CD4-positive, CD25-positive, alpha-beta regulatory T cell (primary cell): ENCODE data around the gene ZNF8. TPM values are rescaled to one million over a fixed set of nuclear protein-coding genes. Genes with fewer than 3 reads are reported as not detected.

ENCODE experiments used
- ATAC-seq, 2 donors: fragments of 150-1000 bp; cut with Tn5 transposase; one replicate each; pipeline ENCODE4 v1.10.0; 2021; ENCODE audit warnings: low read depth in 2 of 2, moderate number of reproducible peaks in 2 of 2, moderate library complexity in 1 of 2
- DNase-seq, 3 donors: peaks; one replicate each; pipeline versions ENCODE4 v3.0.0 to v3.0.0-alpha.2; 2012 to 2022; ENCODE audit warnings: mixed read lengths in 1 of 3
- H3K27ac ChIP-seq: one replicate; pipeline ENCODE4 v1.7.0; 2013; ENCODE audit warnings: mild to moderate bottlenecking, low read length; ENCODE audit not compliant: insufficient read depth, poor library complexity, severe bottlenecking
- H3K27me3 ChIP-seq: one replicate; pipeline ENCODE4 v1.7.0; 2013; ENCODE audit warnings: low read length; ENCODE audit not compliant: control insufficient read depth, insufficient read depth
- H3K36me3 ChIP-seq: one replicate; pipeline ENCODE4 v1.7.0; 2013; ENCODE audit warnings: mild to moderate bottlenecking, low read length, moderate library complexity; ENCODE audit not compliant: control insufficient read depth, insufficient read depth
- H3K4me1 ChIP-seq: 2 replicates; pipeline ENCODE4 v1.7.0; 2013; ENCODE audit warnings: mild to moderate bottlenecking, low read length; ENCODE audit not compliant: insufficient read depth, control insufficient read depth, poor library complexity, severe bottlenecking
- H3K4me3 ChIP-seq: one replicate; pipeline ENCODE4 v1.7.0; 2013; ENCODE audit warnings: low read depth, mild to moderate bottlenecking, low read length, moderate library complexity
- H3K9me3 ChIP-seq, 2 experiments: 1 replicate in 1 of 2; 2 replicates in 1 of 2; pipeline ENCODE4 v1.7.0; 2013; ENCODE audit warnings: low read length in 2 of 2, mild to moderate bottlenecking in 1 of 2, moderate library complexity in 1 of 2; ENCODE audit not compliant: control insufficient read depth in 2 of 2
- H3K27ac Mint-ChIP-seq, 3 donors: one replicate each; pipeline ENCODE4 v1.8.0; 2020 to 2022; ENCODE audit warnings: mild to moderate bottlenecking in 3 of 3, mixed read lengths in 3 of 3, moderate library complexity in 2 of 3
- H3K27me3 Mint-ChIP-seq: one replicate; pipeline ENCODE4 v1.8.0; 2022; ENCODE audit warnings: mild to moderate bottlenecking, mixed read lengths
- H3K36me3 Mint-ChIP-seq: one replicate; pipeline ENCODE4 v1.8.0; 2020; ENCODE audit warnings: mixed read lengths
- H3K4me1 Mint-ChIP-seq, 4 donors: one replicate each; pipeline ENCODE4 v1.8.0; 2020 to 2022; ENCODE audit warnings: mixed read lengths in 4 of 4, mild to moderate bottlenecking in 1 of 4
- H3K4me3 Mint-ChIP-seq, 4 donors: one replicate each; pipeline ENCODE4 v1.8.0; 2020 to 2022; ENCODE audit warnings: mild to moderate bottlenecking in 4 of 4, mixed read lengths in 4 of 4, moderate library complexity in 3 of 4
- H3K9me3 Mint-ChIP-seq, 7 donors: one replicate each; pipeline ENCODE4 v1.8.0; 2020 to 2022; ENCODE audit warnings: mixed read lengths in 7 of 7, mild to moderate bottlenecking in 3 of 7, moderate library complexity in 2 of 7
- polyA plus RNA-seq, 4 donors: library from polyadenylated mRNA; unstranded; fragments of 300-500 nt; fragmentation: Illumina TruSeq; gene quantifications; one replicate each; pipeline ENCODE4 v1.2.3, GENCODE V29; 2021
- total RNA-seq: library from RNA; stranded (reverse); gene quantifications from one replicate; pipeline ENCODE4 v1.2.3, GENCODE V29; 2022

ZNF8 gene
- total and polyA plus RNA-seq, 5 donors from 2014 or later = 0.33 to 6.7 (median 0.71) TPM

- peak overlapping the region; percentile 38 for H3K4me3 ChIP-seq
- Mint-ChIP-seq H3K27me3 (no peaks in the 10 kb centered on the region), H3K36me3 (peaks cover 48% of the 10 kb centered on the region), H3K27ac (peak overlapping the region in 1 of 3 donors; percentile 14), H3K4me1 (no peaks in the 10 kb centered on the region), H3K9me3 (peaks cover 0 to 85% (median 11%) of the 10 kb centered on the region in 7 donors), H3K4me3 (no peak overlapping the region)
- no peaks in the 10 kb centered on the region for H3K4me1 ChIP-seq
- H3K36me3 ChIP-seq = peaks cover 49% of the 10 kb centered on the region
- ATAC-seq (no peak), DNase-seq (no peak)
- no peak overlapping the region for H3K27ac ChIP-seq
- no peaks in the 10 kb centered on the region for H3K27me3 ChIP-seq
- peaks cover 76 to 98% of the 10 kb centered on the region in 2 experiments for H3K9me3 ChIP-seq
These were observed 17.2 kb upstream of the ZNF8 start for GRCh38 chr19:58261600-58261967.

- Mint-ChIP-seq H3K9me3 (peaks cover 0 to 84% (median 11%) of the 10 kb centered on the region in 7 donors), H3K27ac (no peak overlapping the region), H3K36me3 (peaks cover 46% of the 10 kb centered on the region), H3K4me1 (no peaks in the 10 kb centered on the region), H3K4me3 (peak overlapping the region in 2 of 4 donors; percentile 33 to 43), H3K27me3 (no peaks in the 10 kb centered on the region)
- no peaks in the 10 kb centered on the region for H3K27me3 ChIP-seq
- peaks cover 77 to 99% of the 10 kb centered on the region in 2 experiments for H3K9me3 ChIP-seq
- ATAC-seq (no peak), DNase-seq (no peak)
- H3K36me3 ChIP-seq = peaks cover 49% of the 10 kb centered on the region
- H3K4me3 ChIP-seq = peak overlapping the region; percentile 38
- H3K27ac ChIP-seq = no peak overlapping the region
- no peaks in the 10 kb centered on the region for H3K4me1 ChIP-seq
These were observed 16.5 kb upstream of the ZNF8 start for GRCh38 chr19:58261968-58262921.

GRCh38 chr19:58262922-58263296, 15.8 kb upstream of the ZNF8 start:
- H3K4me1 ChIP-seq = no peaks in the 10 kb centered on the region
- ATAC-seq = no peak
- H3K27me3 Mint-ChIP-seq = no peaks in the 10 kb centered on the region
- H3K27ac Mint-ChIP-seq = no peak overlapping the region
- no peaks in the 10 kb centered on the region for H3K4me1 Mint-ChIP-seq
- peak overlapping the region; percentile 26 for H3K4me3 ChIP-seq
- peaks cover 40% of the 10 kb centered on the region for H3K36me3 Mint-ChIP-seq
- DNase-seq = no peak
- peaks cover 0 to 77% (median 11%) of the 10 kb centered on the region in 7 donors for H3K9me3 Mint-ChIP-seq
- H3K9me3 ChIP-seq = peaks cover 70 to 96% of the 10 kb centered on the region in 2 experiments
- peak overlapping the region in 1 of 4 donors; percentile 15 for H3K4me3 Mint-ChIP-seq
- peaks cover 46% of the 10 kb centered on the region for H3K36me3 ChIP-seq
- no peak overlapping the region for H3K27ac ChIP-seq
- no peaks in the 10 kb centered on the region for H3K27me3 ChIP-seq

DNA sequence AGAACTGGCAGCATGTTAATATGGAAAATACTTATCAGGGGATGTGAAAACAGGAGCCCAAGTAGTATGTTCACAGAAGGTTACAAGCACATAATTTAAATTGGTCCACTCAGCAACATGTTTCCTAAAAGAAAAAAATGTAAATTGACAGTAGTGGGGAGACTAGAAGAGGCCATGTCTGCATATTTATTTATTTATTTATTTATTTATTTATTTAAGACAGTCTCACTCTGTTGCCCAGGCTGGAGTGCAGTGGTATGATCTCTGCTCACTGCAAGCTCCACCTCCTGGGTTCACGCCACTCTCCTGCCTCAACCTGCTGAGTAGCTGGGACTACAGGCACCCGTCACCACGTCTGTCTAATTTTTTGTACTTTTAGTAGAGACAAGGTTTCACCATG, 13.7 kb upstream of the ZNF8 start:
- no peak overlapping the region for H3K27ac ChIP-seq
- H3K9me3 ChIP-seq = peaks cover 66 to 94% of the 10 kb centered on the region in 2 experiments
- no peak overlapping the region for H3K4me3 Mint-ChIP-seq
- H3K27me3 Mint-ChIP-seq = no peaks in the 10 kb centered on the region
- no peak overlapping the region for H3K27ac Mint-ChIP-seq
- ATAC-seq = no peak
- H3K4me1 ChIP-seq = no peaks in the 10 kb centered on the region
- no peaks in the 10 kb centered on the region for H3K4me1 Mint-ChIP-seq
- no peak for DNase-seq
- H3K36me3 Mint-ChIP-seq = peaks cover 29% of the 10 kb centered on the region
- peaks cover 33% of the 10 kb centered on the region for H3K36me3 ChIP-seq
- no peak overlapping the region for H3K4me3 ChIP-seq
- no peaks in the 10 kb centered on the region for H3K27me3 ChIP-seq
- H3K9me3 Mint-ChIP-seq = peaks cover 0 to 74% (median 10%) of the 10 kb centered on the region in 7 donors

DNA sequence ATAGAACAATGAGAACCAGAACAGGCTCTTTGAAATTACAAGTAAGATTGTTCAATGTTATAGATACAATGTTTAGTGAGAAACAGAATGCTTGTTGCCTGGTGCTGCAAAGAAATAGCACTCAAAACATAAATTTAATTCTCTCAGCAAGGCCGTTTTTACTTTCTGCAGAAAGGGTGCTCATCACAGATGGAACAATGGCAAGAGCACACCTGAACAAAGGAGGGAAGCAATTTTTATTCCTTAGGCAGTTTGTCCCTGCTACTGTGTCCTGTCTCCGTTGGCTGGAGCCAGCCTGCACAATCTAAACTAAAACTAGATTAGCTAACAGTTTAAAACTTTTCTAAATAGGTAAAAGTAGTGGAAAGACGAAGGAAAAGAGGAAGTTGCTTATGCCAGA, 10.4 kb upstream of the ZNF8 start:
- H3K4me3 Mint-ChIP-seq = no peak overlapping the region
- H3K9me3 Mint-ChIP-seq = peaks cover 0 to 66% (median 14%) of the 10 kb centered on the region in 7 donors
- H3K4me1 ChIP-seq = no peaks in the 10 kb centered on the region
- DNase-seq (no peak), ATAC-seq (no peak)
- no peak overlapping the region for H3K4me3 ChIP-seq
- peaks cover 27% of the 10 kb centered on the region for H3K36me3 Mint-ChIP-seq
- peaks cover 17% of the 10 kb centered on the region for H3K36me3 ChIP-seq
- no peaks in the 10 kb centered on the region for H3K27me3 Mint-ChIP-seq
- H3K4me1 Mint-ChIP-seq = no peaks in the 10 kb centered on the region
- peaks cover 52 to 93% of the 10 kb centered on the region in 2 experiments for H3K9me3 ChIP-seq
- no peak overlapping the region for H3K27ac ChIP-seq
- H3K27me3 ChIP-seq = no peaks in the 10 kb centered on the region
- peak overlapping the region in 1 of 3 donors; percentile 12 for H3K27ac Mint-ChIP-seq

DNA sequence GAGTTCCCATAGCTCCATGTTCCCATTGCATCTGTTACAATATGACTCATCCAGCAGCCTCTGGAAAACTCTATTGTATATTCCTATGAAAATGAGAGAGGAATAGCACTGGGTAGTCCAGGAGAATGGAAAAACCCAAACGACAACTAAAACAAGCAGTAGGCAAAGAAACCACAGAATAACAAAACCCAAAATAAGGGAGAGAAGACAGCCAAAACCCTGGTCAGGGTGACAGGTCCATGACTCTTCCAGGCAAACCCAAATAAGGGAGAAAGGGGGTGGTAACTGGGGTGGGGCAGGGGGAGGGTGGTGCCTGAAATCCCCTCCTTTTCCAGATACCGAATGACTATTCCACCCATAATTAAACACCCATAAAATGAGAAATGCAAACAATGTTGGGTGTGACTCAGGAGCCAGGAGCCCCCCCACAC, 4.0 kb upstream of the ZNF8 start:
- H3K9me3 ChIP-seq = peaks cover 44 to 60% of the 10 kb centered on the region in 2 experiments
- peaks cover 28% of the 10 kb centered on the region for H3K36me3 ChIP-seq
- ATAC-seq = no peak
- Mint-ChIP-seq H3K9me3 (peaks cover 0 to 37% (median 15%) of the 10 kb centered on the region in 7 donors), H3K4me1 (peaks cover 8 to 37% (median 11%) of the 10 kb centered on the region in 4 donors), H3K27ac (no peak overlapping the region), H3K27me3 (no peaks in the 10 kb centered on the region), H3K36me3 (peaks cover 40% of the 10 kb centered on the region), H3K4me3 (peak overlapping the region in 3 of 4 donors; percentile 24 to 58 (median 51))
- H3K4me3 ChIP-seq = no peak overlapping the region
- H3K27me3 ChIP-seq = no peaks in the 10 kb centered on the region
- no peak for DNase-seq
- no peak overlapping the region for H3K27ac ChIP-seq
- H3K4me1 ChIP-seq = peaks cover 17% of the 10 kb centered on the region

DNA sequence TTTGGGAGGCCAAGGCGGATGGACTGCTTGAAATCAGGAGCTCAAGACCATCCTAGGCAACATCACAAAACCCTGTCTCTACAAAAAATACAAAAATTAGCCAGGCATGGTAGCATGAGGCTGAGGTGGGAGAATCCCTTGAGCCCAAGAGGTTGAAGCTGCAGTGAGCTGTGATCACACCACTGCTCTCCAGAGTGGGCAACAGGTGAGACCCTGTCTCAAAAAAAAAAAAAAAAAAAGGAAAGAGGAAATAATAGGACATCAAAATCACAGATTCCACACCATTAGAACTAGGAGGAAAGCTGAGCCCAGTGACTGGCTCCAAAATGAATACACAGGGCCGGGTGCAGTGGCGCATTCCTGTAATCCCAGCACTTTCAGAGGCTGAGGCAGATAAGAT, 3.2 kb upstream of the ZNF8 start:
- Histone ChIP-seq H3K9me3 (peaks cover 40 to 53% of the 10 kb centered on the region in 2 experiments), H3K4me1 (peaks cover 20% of the 10 kb centered on the region), H3K36me3 (peaks cover 28% of the 10 kb centered on the region), H3K27me3 (no peaks in the 10 kb centered on the region), H3K4me3 (no peak overlapping the region), H3K27ac (no peak overlapping the region)
- DNase-seq = no peak
- peaks cover 35% of the 10 kb centered on the region for H3K36me3 Mint-ChIP-seq
- no peak for ATAC-seq
- peaks cover 10 to 44% (median 17%) of the 10 kb centered on the region in 4 donors for H3K4me1 Mint-ChIP-seq
- no peaks in the 10 kb centered on the region for H3K27me3 Mint-ChIP-seq
- H3K4me3 Mint-ChIP-seq = peak overlapping the region in 1 of 4 donors; percentile 56
- H3K9me3 Mint-ChIP-seq = peaks cover 0 to 33% (median 12%) of the 10 kb centered on the region in 7 donors
- no peak overlapping the region for H3K27ac Mint-ChIP-seq
